CD8-positive, alpha-beta memory T cell (primary cell): ENCODE data around the gene LDLRAD4. TPM values are rescaled to one million over a fixed set of nuclear protein-coding genes. Genes with fewer than 3 reads are reported as not detected.

ENCODE experiments used
- CTCF ChIA-PET: fragments of 350-600 bp; sonication (Branson Sonifier 250); formaldehyde crosslinking; loops from one replicate; lab custom pipeline; 2021; ENCODE audit warnings: antibody characterized with exemption; lab: Charles Lee
- POLR2A ChIA-PET: fragments of 350-600 bp; sonication (Branson Sonifier 250); formaldehyde crosslinking; loops from one replicate; lab custom pipeline; 2021; ENCODE audit warnings: antibody characterized with exemption; lab: Charles Lee
- DNase-seq, 5 donors: peaks; one replicate each; pipeline versions ENCODE4 v3.0.0 to v3.0.0-alpha.2; 2020 to 2022; ENCODE audit warnings: mixed read lengths in 1 of 5
- H3K27ac ChIP-seq: one replicate; pipeline ENCODE4 v1.7.0; 2013; ENCODE audit warnings: low read depth, mild to moderate bottlenecking, low read length, moderate library complexity
- H3K27me3 ChIP-seq: 2 replicates; pipeline ENCODE4 v1.7.0; 2013; ENCODE audit warnings: low read length, mild to moderate bottlenecking; ENCODE audit not compliant: insufficient read depth, poor library complexity, severe bottlenecking
- H3K36me3 ChIP-seq: 2 replicates; pipeline ENCODE4 v1.7.0; 2013; ENCODE audit warnings: mild to moderate bottlenecking, low read length, moderate library complexity; ENCODE audit not compliant: insufficient read depth
- H3K4me1 ChIP-seq: 2 replicates; pipeline ENCODE4 v1.7.0; 2013; ENCODE audit warnings: mild to moderate bottlenecking, low read length, moderate library complexity; ENCODE audit not compliant: insufficient read depth
- H3K4me3 ChIP-seq: 2 replicates; pipeline ENCODE4 v1.7.0; 2013; ENCODE audit warnings: mild to moderate bottlenecking, low read length
- H3K9me3 ChIP-seq: 2 replicates; pipeline ENCODE4 v1.7.0; 2013; ENCODE audit warnings: mild to moderate bottlenecking, low read length
- H3K27ac Mint-ChIP-seq, 8 donors: one replicate each; pipeline ENCODE4 v1.8.0; 2020 to 2021; ENCODE audit warnings: mixed read lengths in 8 of 8, mild to moderate bottlenecking in 6 of 8, inconsistent platforms in 3 of 8, moderate library complexity in 3 of 8
- H3K27me3 Mint-ChIP-seq, 2 donors: one replicate each; pipeline ENCODE4 v1.8.0; 2020 to 2021; ENCODE audit warnings: mixed read lengths in 2 of 2, mild to moderate bottlenecking in 1 of 2, moderate library complexity in 1 of 2
- H3K36me3 Mint-ChIP-seq, 3 donors: one replicate each; pipeline ENCODE4 v1.8.0; 2020 to 2021; ENCODE audit warnings: mixed read lengths in 3 of 3, inconsistent platforms in 1 of 3, mild to moderate bottlenecking in 1 of 3
- H3K4me1 Mint-ChIP-seq, 3 donors: one replicate each; pipeline ENCODE4 v1.8.0; 2020 to 2021; ENCODE audit warnings: mixed read lengths in 3 of 3, inconsistent platforms in 1 of 3, mild to moderate bottlenecking in 1 of 3
- H3K4me3 Mint-ChIP-seq, 7 donors: one replicate each; pipeline ENCODE4 v1.8.0; 2020 to 2021; ENCODE audit warnings: mixed read lengths in 7 of 7, mild to moderate bottlenecking in 6 of 7, moderate library complexity in 4 of 7, inconsistent platforms in 2 of 7
- H3K9me3 Mint-ChIP-seq, 5 donors: one replicate each; pipeline ENCODE4 v1.8.0; 2020 to 2022; ENCODE audit warnings: mixed read lengths in 5 of 5, mild to moderate bottlenecking in 3 of 5, moderate library complexity in 2 of 5, inconsistent platforms in 1 of 5
- polyA plus RNA-seq: library from polyadenylated mRNA; unstranded; fragments of 300-500 nt; fragmentation: Illumina TruSeq; gene quantifications from one replicate; pipeline ENCODE4 v1.2.3, GENCODE V29; 2021
- total RNA-seq, 2 experiments: library from RNA; stranded (reverse); gene quantifications; one replicate each; pipeline ENCODE4 v1.2.3, GENCODE V29; 2021

Gene LDLRAD4
- total RNA-seq (10 to 100 TPM; 27.3 to 30.4 TPM), polyA plus RNA-seq (8.1 TPM)

- Mint-ChIP-seq H3K27me3 (peaks cover 23 to 78% of the 10 kb centered on the region in 2 donors), H3K4me1 (peaks cover 10 to 23% (median 20%) of the 10 kb centered on the region in 3 donors), H3K4me3 (peak within 1 kb of the TSS; percentile 41 to 86 (median 64)), H3K36me3 (no peaks in the 10 kb centered on the region), H3K27ac (no peak within 1 kb of the TSS), H3K9me3 (no peaks in the 10 kb centered on the region)
- Histone ChIP-seq H3K27me3 (peaks cover 5% of the 10 kb centered on the region), H3K9me3 (no peaks in the 10 kb centered on the region), H3K27ac (no peak within 1 kb of the TSS), H3K36me3 (no peaks in the 10 kb centered on the region), H3K4me3 (peak within 1 kb of the TSS; percentile 49), H3K4me1 (peaks cover 22% of the 10 kb centered on the region)
- CTCF ChIA-PET = interaction anchor here (1.0 to 1.4 kb wide), 2 partner anchors 315 to 396 kb away, joined by 3 read pairs; no protein-coding TSS in a partner anchor
- DNase-seq = peak in 2 of 5 donors; percentile 24 to 79
- POLR2A ChIA-PET = no interaction called here
These were observed at the start of gene LDLRAD4 for GRCh38 chr18:13218368-13218991. Gene LDLRAD4, plus strand, starts transcription at chr18:13218760.

GRCh38 chr18:13173578-13174145, 44.9 kb upstream of the LDLRAD4 start:
- Mint-ChIP-seq H3K36me3 (no peaks in the 10 kb centered on the region), H3K9me3 (no peaks in the 10 kb centered on the region), H3K27me3 (peaks cover 0 to 12% of the 10 kb centered on the region in 2 donors), H3K4me1 (peaks cover 10 to 20% (median 16%) of the 10 kb centered on the region in 3 donors), H3K4me3 (no peak overlapping the region), H3K27ac (peak overlapping the region in 1 of 8 donors; percentile 33)
- ChIA-PET CTCF (no interaction called here), POLR2A (no interaction called here)
- Histone ChIP-seq H3K4me1 (no peaks in the 10 kb centered on the region), H3K36me3 (no peaks in the 10 kb centered on the region), H3K4me3 (no peak overlapping the region), H3K9me3 (no peaks in the 10 kb centered on the region), H3K27me3 (no peaks in the 10 kb centered on the region), H3K27ac (no peak overlapping the region)
- no peak for DNase-seq

GRCh38 chr18:13175266-13175665, 43.3 kb upstream of the LDLRAD4 start:
- ChIA-PET POLR2A (no interaction called here), CTCF (no interaction called here)
- H3K4me3 Mint-ChIP-seq = peak overlapping the region in 1 of 7 donors; percentile 33
- Histone ChIP-seq H3K4me1 (no peaks in the 10 kb centered on the region), H3K9me3 (no peaks in the 10 kb centered on the region), H3K27ac (no peak overlapping the region), H3K27me3 (no peaks in the 10 kb centered on the region), H3K4me3 (no peak overlapping the region), H3K36me3 (no peaks in the 10 kb centered on the region)
- H3K36me3 Mint-ChIP-seq = no peaks in the 10 kb centered on the region
- peak overlapping the region in 1 of 8 donors; percentile 36 for H3K27ac Mint-ChIP-seq
- no peaks in the 10 kb centered on the region for H3K9me3 Mint-ChIP-seq
- H3K4me1 Mint-ChIP-seq = peaks cover 10 to 20% (median 20%) of the 10 kb centered on the region in 3 donors
- H3K27me3 Mint-ChIP-seq = peaks cover 0 to 4% of the 10 kb centered on the region in 2 donors
- DNase-seq = no peak

GRCh38 chr18:13175754-13176210, 42.8 kb upstream of the LDLRAD4 start:
- ChIA-PET POLR2A (no interaction called here), CTCF (no interaction called here)
- no peak overlapping the region for H3K27ac ChIP-seq
- H3K27me3 Mint-ChIP-seq = peaks cover under 1 to 7% of the 10 kb centered on the region in 2 donors
- H3K36me3 Mint-ChIP-seq = no peaks in the 10 kb centered on the region
- peak overlapping the region in 1 of 8 donors; percentile 41 for H3K27ac Mint-ChIP-seq
- no peak for DNase-seq
- no peaks in the 10 kb centered on the region for H3K9me3 Mint-ChIP-seq
- H3K4me1 Mint-ChIP-seq = peaks cover 10 to 20% (median 20%) of the 10 kb centered on the region in 3 donors
- H3K36me3 ChIP-seq = no peaks in the 10 kb centered on the region
- H3K4me3 Mint-ChIP-seq = no peak overlapping the region
- H3K9me3 ChIP-seq = no peaks in the 10 kb centered on the region
- H3K4me3 ChIP-seq = no peak overlapping the region
- H3K27me3 ChIP-seq = no peaks in the 10 kb centered on the region
- no peaks in the 10 kb centered on the region for H3K4me1 ChIP-seq

- peak overlapping the region; percentile 20 for H3K4me3 ChIP-seq
- H3K27me3 ChIP-seq = no peaks in the 10 kb centered on the region
- Mint-ChIP-seq H3K27ac (peak overlapping the region in 6 of 8 donors; percentile 32 to 94 (median 80)), H3K27me3 (peaks cover 3 to 13% of the 10 kb centered on the region in 2 donors), H3K36me3 (no peaks in the 10 kb centered on the region), H3K9me3 (no peaks in the 10 kb centered on the region), H3K4me3 (peak overlapping the region; percentile 15 to 94 (median 81)), H3K4me1 (peaks cover 10 to 20% (median 20%) of the 10 kb centered on the region in 3 donors)
- ChIA-PET POLR2A (no interaction called here), CTCF (no interaction called here)
- no peaks in the 10 kb centered on the region for H3K4me1 ChIP-seq
- no peak overlapping the region for H3K27ac ChIP-seq
- H3K9me3 ChIP-seq = no peaks in the 10 kb centered on the region
- no peaks in the 10 kb centered on the region for H3K36me3 ChIP-seq
- peak in 1 of 5 donors; percentile 4 for DNase-seq
These were observed 41.7 kb upstream of the LDLRAD4 start for GRCh38 chr18:13176847-13177246.

GRCh38 chr18:13178197-13178596, 40.4 kb upstream of the LDLRAD4 start:
- H3K9me3 ChIP-seq = no peaks in the 10 kb centered on the region
- no peaks in the 10 kb centered on the region for H3K36me3 Mint-ChIP-seq
- peak overlapping the region in 1 of 8 donors; percentile 60 for H3K27ac Mint-ChIP-seq
- no peak for DNase-seq
- H3K4me3 Mint-ChIP-seq = peak overlapping the region in 1 of 7 donors; percentile 74
- no peaks in the 10 kb centered on the region for H3K9me3 Mint-ChIP-seq
- POLR2A ChIA-PET = no interaction called here
- CTCF ChIA-PET = no interaction called here
- H3K4me1 Mint-ChIP-seq = peaks cover 10 to 20% (median 20%) of the 10 kb centered on the region in 3 donors
- no peaks in the 10 kb centered on the region for H3K36me3 ChIP-seq
- H3K27ac ChIP-seq = no peak overlapping the region
- H3K4me1 ChIP-seq = no peaks in the 10 kb centered on the region
- no peaks in the 10 kb centered on the region for H3K27me3 ChIP-seq
- H3K27me3 Mint-ChIP-seq = peaks cover 8 to 22% of the 10 kb centered on the region in 2 donors
- no peak overlapping the region for H3K4me3 ChIP-seq

GRCh38 chr18:13178976-13179375, 39.6 kb upstream of the LDLRAD4 start:
- H3K27me3 Mint-ChIP-seq = peaks cover 9 to 27% of the 10 kb centered on the region in 2 donors
- CTCF ChIA-PET = no interaction called here
- H3K36me3 Mint-ChIP-seq = no peaks in the 10 kb centered on the region
- no peaks in the 10 kb centered on the region for H3K4me1 ChIP-seq
- H3K27ac Mint-ChIP-seq = no peak overlapping the region
- no peaks in the 10 kb centered on the region for H3K27me3 ChIP-seq
- no peak overlapping the region for H3K4me3 ChIP-seq
- no peak overlapping the region for H3K4me3 Mint-ChIP-seq
- H3K4me1 Mint-ChIP-seq = peaks cover 10 to 20% (median 20%) of the 10 kb centered on the region in 3 donors
- no peak for DNase-seq
- H3K36me3 ChIP-seq = no peaks in the 10 kb centered on the region
- H3K27ac ChIP-seq = no peak overlapping the region
- POLR2A ChIA-PET = no interaction called here
- H3K9me3 Mint-ChIP-seq = no peaks in the 10 kb centered on the region
- no peaks in the 10 kb centered on the region for H3K9me3 ChIP-seq

- H3K36me3 Mint-ChIP-seq = no peaks in the 10 kb centered on the region
- peak overlapping the region in 1 of 8 donors; percentile 74 for H3K27ac Mint-ChIP-seq
- no peaks in the 10 kb centered on the region for H3K27me3 ChIP-seq
- peaks cover 10 to 20% (median 20%) of the 10 kb centered on the region in 3 donors for H3K4me1 Mint-ChIP-seq
- H3K9me3 ChIP-seq = no peaks in the 10 kb centered on the region
- no peak overlapping the region for H3K27ac ChIP-seq
- H3K4me1 ChIP-seq = no peaks in the 10 kb centered on the region
- H3K36me3 ChIP-seq = no peaks in the 10 kb centered on the region
- ChIA-PET POLR2A (no interaction called here), CTCF (no interaction called here)
- H3K4me3 Mint-ChIP-seq = no peak overlapping the region
- no peak overlapping the region for H3K4me3 ChIP-seq
- no peak for DNase-seq
- peaks cover 11 to 31% of the 10 kb centered on the region in 2 donors for H3K27me3 Mint-ChIP-seq
- H3K9me3 Mint-ChIP-seq = no peaks in the 10 kb centered on the region
These were observed 38.9 kb upstream of the LDLRAD4 start for GRCh38 chr18:13179566-13180113.
